Activated CD8-positive, alpha-beta memory T cell treated with anti-CD3 and anti-CD28 coated beads for 4 hours (primary cell): ENCODE results near the gene CAMSAP3.
"Not testable (repeated sequence)": the region's sequence is repeated elsewhere in the genome, so short reads cannot be mapped to it uniquely, and the experiment has no call there.

Experiments used
- DNase-seq, 2 donors: peaks; one replicate each; pipeline ENCODE4 v3.0.0-alpha.2; 2020; ENCODE audit warnings: low read depth in 2 of 2

Gene CAMSAP3

GRCh38 chr19:7631577-7631976 lies 35.9 kb downstream of the CAMSAP3 start:
- DNase-seq = no peak

GRCh38 chr19:7632340-7633203 lies 36.9 kb downstream of the CAMSAP3 start:
- no peak for DNase-seq

- no peak for DNase-seq
These were observed 38.0 kb downstream of the CAMSAP3 start, which contains the start of gene PCP2 for GRCh38 chr19:7633698-7634097. Gene PCP2, minus strand, starts transcription at chr19:7633719. Its CDS starts 262 bp downstream, at chr19:7633457.

- DNase-seq = no peak
These were observed 40.0 kb downstream of the CAMSAP3 start for GRCh38 chr19:7635670-7636069.

GRCh38 chr19:7636317-7636690 lies 40.6 kb downstream of the CAMSAP3 start:
- no peak for DNase-seq

- DNase-seq = peak; percentile 84
These were observed 41.2 kb downstream of the CAMSAP3 start, which contains the start of gene STXBP2 for GRCh38 chr19:7636691-7637373. Gene STXBP2, plus strand, starts transcription at chr19:7637110. Its CDS starts 40 bp downstream, at chr19:7637150.

- DNase-seq = no peak
These were observed 42.0 kb downstream of the CAMSAP3 start for GRCh38 chr19:7637374-7638256.

GRCh38 chr19:7638802-7639465 lies 43.3 kb downstream of the CAMSAP3 start:
- DNase-seq = no peak

- DNase-seq = no peak
These were observed 44.2 kb downstream of the CAMSAP3 start for GRCh38 chr19:7639863-7640348.

GRCh38 chr19:7640803-7641202 lies 45.1 kb downstream of the CAMSAP3 start:
- DNase-seq = no peak

GRCh38 chr19:7641290-7642276 lies 45.9 kb downstream of the CAMSAP3 start:
- no peak for DNase-seq

- DNase-seq = no peak
These were observed 46.8 kb downstream of the CAMSAP3 start for GRCh38 chr19:7642295-7643030.

GRCh38 chr19:7643031-7643415 lies 47.4 kb downstream of the CAMSAP3 start:
- no peak for DNase-seq

GRCh38 chr19:7643629-7644549 lies 48.2 kb downstream of the CAMSAP3 start:
- DNase-seq = not testable (repeated sequence)

- DNase-seq = no peak
These were observed 48.9 kb downstream of the CAMSAP3 start for GRCh38 chr19:7644550-7644877.

- DNase-seq = no peak
These were observed 49.5 kb downstream of the CAMSAP3 start for GRCh38 chr19:7645163-7645562.

GRCh38 chr19:7645656-7646425 lies 50.2 kb downstream of the CAMSAP3 start:
- DNase-seq = no peak

GRCh38 chr19:7646426-7646700 lies 50.7 kb downstream of the CAMSAP3 start:
- DNase-seq = no peak
